Stromal cell of bone marrow (primary cell): ENCODE results near the gene CYP4B1.
"Not testable (repeated sequence)": the region's sequence is repeated elsewhere in the genome, so short reads cannot be mapped to it uniquely, and the experiment has no call there.

Experiments used
- DNase-seq: peaks from one replicate; pipeline ENCODE4 v3.0.0-alpha.2; 2012; ENCODE audit warnings: low read depth

Gene CYP4B1

GRCh38 chr1:46816930-46817329 is 18.1 kb downstream of the CYP4B1 start:
- DNase-seq: no peak

DNA sequence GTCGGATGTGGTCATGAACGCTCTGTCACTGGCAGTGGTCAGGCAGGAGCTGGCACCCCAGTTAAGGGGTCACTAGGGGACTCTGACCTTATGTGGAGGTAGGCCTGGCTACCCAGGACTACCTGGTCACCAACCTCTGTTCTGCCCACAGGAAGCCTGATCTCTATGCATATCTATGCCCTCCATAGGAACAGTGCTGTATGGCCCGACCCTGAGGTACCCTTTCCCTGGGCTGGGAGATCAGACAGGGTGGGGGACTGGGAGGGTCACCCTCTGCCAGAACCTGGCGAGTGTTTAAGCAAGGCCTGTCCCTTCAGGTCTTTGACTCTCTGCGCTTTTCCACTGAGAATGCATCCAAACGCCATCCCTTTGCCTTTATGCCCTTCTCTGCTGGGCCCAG is 19.0 kb downstream of the CYP4B1 start:
- no peak for DNase-seq

- no peak for DNase-seq
Observed at GRCh38 chr1:46818591-46818990, 19.7 kb downstream of the CYP4B1 start.

DNA sequence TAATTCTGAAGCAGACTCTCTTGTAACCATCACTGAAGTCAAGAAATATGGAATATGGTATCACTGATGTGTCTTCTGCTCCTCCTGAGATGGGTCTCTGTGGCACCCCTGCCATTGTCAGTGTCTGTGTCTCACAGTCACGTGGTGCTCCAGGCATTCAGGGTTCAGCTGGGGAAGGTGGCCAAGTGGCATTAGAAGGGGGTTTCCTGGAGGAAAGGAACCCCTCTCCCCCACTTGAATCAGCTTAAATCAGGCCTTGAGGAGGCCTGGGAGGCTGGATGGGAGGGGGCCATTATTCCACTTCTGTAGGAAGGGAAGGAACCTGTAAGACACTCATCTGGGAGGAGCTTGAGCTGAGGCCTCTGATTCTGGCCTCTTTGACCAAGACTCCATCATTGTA is 20.5 kb downstream of the CYP4B1 start:
- DNase-seq: no peak

DNA sequence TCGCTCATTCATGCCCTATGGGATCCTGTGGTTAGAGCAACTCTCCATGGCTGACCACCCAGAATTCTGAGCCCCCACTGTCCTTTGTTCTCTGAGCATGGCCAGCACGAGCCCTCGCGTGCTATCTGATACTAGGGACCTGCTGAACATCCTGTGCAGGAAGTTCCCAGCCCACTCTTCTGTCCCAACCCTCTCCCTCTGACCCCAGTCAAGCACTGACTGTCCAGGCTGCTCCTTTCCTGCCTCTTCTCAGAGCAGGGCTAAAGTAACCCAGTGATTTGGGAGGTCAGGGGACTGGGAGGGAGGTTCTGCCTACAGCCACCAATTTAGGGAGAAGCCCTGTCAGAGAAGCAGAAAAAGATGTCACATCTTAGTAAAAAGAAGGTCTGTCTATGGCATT is 21.2 kb downstream of the CYP4B1 start:
- DNase-seq: no peak

DNA sequence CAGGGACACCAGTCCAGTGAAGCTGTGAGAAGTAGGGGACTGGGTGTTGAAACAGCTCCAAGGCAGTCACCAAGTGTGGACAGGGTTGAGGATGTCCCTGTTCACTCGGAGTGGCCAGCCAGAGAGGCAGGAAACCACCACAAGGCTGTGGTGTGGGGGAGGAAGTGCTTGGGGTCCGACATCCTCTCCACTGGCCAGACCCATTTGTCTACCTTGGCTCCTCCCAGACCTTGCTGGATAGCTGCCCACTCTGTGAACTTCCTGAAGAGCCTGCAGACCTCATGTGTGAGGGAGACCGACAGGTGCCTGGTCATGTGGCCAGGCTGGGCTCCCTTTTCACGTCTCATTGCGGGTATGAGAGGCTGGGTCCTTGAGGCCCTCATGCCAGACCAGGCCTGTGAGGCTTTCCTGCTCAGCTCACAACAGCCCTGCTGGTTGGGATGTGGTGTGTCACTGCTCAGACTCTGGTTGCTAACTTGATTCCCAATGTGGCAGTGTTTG is 21.8 kb downstream of the CYP4B1 start:
- DNase-seq: no peak

GRCh38 chr1:46822248-46822826 is 23.5 kb downstream of the CYP4B1 start:
- DNase-seq: no peak

DNA sequence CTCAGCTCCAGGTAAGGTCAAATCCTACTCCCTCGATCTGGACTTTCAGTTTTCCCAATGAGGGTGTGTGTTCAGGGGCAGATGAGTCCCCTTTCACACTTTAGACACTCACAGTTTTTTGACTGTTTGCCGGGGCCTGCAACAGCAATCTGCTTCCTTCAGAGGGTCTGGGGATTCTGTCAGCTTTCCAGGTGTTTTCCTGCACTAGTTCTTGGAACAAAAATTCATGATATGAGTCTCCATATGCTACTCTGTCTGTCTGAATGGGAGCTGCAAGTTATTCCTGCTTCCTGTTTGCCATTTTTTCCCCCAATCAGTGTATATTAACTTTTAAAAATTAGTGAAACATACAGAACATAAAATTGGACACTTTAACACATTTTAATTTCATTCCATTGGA is 24.3 kb downstream of the CYP4B1 start:
- no peak for DNase-seq

DNA sequence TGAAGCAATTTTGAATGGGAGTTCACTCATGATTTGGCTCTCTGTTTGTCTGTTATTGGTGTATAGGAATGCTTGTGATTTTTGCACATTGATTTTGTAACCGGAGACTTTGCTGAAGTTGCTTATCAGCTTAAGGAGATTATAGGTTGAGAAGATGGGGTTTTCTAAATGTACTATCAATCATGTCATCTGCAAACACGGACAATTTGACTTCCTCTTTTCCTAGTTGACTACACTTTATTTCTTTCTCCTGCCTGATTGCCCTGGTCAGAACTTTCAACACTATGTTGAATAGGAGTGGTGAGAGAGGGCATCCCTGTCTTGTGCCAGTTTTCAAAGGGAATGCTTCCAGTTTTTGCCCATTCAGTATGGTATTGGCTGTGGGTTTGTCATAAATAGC is 28.0 kb downstream of the CYP4B1 start:
- not testable (repeated sequence) for DNase-seq

DNA sequence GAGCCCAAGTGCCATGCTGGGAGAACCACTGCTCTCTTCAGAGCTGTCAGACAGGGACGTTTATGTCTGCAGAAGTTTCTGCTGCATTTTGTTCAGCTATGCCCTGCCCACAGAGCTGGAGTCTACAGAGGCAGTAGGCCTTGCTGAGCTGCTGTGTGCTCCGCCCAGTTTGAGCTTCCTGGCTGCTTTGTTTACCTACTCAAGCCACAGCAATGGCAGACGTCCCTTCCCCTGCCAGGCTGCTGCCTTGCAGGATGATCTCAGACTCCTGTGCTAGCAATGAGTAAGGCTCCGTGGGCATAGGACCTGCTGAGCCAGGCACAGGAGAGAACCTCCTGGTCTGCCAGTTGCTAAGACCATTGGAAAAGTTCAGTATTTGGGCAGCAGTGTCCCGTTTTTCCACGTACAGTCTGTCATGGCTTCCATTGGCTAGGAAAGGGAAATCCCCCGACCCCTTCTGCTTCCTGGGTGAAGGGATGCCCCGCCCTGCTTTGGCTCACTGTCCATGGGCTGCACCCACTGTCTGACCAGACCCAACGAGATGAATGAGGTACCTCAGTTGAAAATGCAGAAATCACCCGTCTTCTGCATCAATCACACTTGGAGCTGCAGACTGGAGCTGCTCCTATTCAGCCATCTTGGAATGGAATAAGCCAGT is 31.9 kb downstream of the CYP4B1 start:
- DNase-seq: no peak

GRCh38 chr1:46835469-46835868 is 36.6 kb downstream of the CYP4B1 start:
- DNase-seq: not testable (repeated sequence)

DNA sequence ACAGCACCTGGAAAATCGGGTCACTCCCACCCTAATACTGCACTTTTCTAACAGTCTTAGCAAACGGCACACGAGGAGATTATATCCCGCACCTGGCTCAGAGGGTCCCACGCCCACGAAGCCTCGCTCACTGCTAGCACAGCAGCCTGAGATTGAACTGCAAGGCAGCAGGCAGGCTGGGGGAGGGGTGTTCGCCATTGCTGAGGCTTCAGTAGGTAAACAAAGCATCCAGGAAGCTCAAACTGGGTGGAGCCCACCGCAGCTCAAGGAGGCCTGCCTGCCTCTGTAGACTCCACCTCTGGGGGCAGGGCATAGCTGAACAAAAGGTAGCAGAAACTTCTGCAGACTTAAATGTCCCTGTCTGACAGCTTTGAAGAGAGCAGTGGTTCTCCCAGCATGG is 47.5 kb downstream of the CYP4B1 start:
- not testable (repeated sequence) for DNase-seq

- DNase-seq: not testable (repeated sequence)
Observed at GRCh38 chr1:46857660-46858065, 58.8 kb downstream of the CYP4B1 start.

GRCh38 chr1:46862348-46862747 is 63.5 kb downstream of the CYP4B1 start:
- no peak for DNase-seq
